Activated CD4-positive, alpha-beta T cell treated with anti-CD3 and anti-CD28 coated beads, Interleukin-2, amount 10 ng/mL, durations not matched to agents 7 days and 5 days (primary cell): ENCODE results near the gene BEST2. TPM values are rescaled to one million over a fixed set of nuclear protein-coding genes. Genes with fewer than 3 reads are reported as not detected.
A peak's percentile ranks its signal among the peaks of the same experiment; 100 is the strongest.

Source experiments
- CTCF ChIA-PET: fragments of 350-600 bp; sonication (Branson Sonifier 250); formaldehyde crosslinking; loops from one replicate; lab custom pipeline; 2021; ENCODE audit warnings: antibody characterized with exemption; lab: Charles Lee
- POLR2A ChIA-PET: fragments of 350-600 bp; sonication (Branson Sonifier 250); formaldehyde crosslinking; loops from one replicate; lab custom pipeline; 2021; ENCODE audit warnings: antibody characterized with exemption; lab: Charles Lee
- DNase-seq: peaks from one replicate; pipeline ENCODE4 v3.0.0-alpha.2; 2020
- H3K27ac Mint-ChIP-seq: one replicate; pipeline ENCODE4 v1.8.0; 2021; ENCODE audit warnings: mild to moderate bottlenecking, moderate library complexity, mixed read lengths
- H3K27me3 Mint-ChIP-seq: one replicate; pipeline ENCODE4 v1.8.0; 2021; ENCODE audit warnings: mixed read lengths
- H3K36me3 Mint-ChIP-seq: one replicate; pipeline ENCODE4 v1.8.0; 2021; ENCODE audit warnings: low read depth, mixed read lengths
- H3K4me1 Mint-ChIP-seq: one replicate; pipeline ENCODE4 v1.8.0; 2021; ENCODE audit warnings: mixed read lengths
- H3K4me3 Mint-ChIP-seq: one replicate; pipeline ENCODE4 v1.8.0; 2021; ENCODE audit warnings: mild to moderate bottlenecking, moderate library complexity, mixed read lengths
- H3K9me3 Mint-ChIP-seq: one replicate; pipeline ENCODE4 v1.8.0; 2021; ENCODE audit warnings: mixed read lengths
- total RNA-seq, 2 experiments: library from RNA; stranded (reverse); gene quantifications; one replicate each; pipeline ENCODE4 v1.2.3, GENCODE V29; 2021

Gene BEST2
- total RNA-seq, 2 experiments from 2014 or later: not detected

GRCh38 chr19:12784394-12784870 is 32.8 kb downstream of the BEST2 start:
- H3K36me3 Mint-ChIP-seq: no peaks in the 10 kb centered on the region
- H3K9me3 Mint-ChIP-seq: no peaks in the 10 kb centered on the region
- no peaks in the 10 kb centered on the region for H3K27me3 Mint-ChIP-seq
- POLR2A ChIA-PET: no interaction called here
- CTCF ChIA-PET: no interaction called here
- no peak overlapping the region for H3K4me3 Mint-ChIP-seq
- H3K27ac Mint-ChIP-seq: no peak overlapping the region
- peaks cover 44% of the 10 kb centered on the region for H3K4me1 Mint-ChIP-seq
- DNase-seq: peak; percentile 41

DNA sequence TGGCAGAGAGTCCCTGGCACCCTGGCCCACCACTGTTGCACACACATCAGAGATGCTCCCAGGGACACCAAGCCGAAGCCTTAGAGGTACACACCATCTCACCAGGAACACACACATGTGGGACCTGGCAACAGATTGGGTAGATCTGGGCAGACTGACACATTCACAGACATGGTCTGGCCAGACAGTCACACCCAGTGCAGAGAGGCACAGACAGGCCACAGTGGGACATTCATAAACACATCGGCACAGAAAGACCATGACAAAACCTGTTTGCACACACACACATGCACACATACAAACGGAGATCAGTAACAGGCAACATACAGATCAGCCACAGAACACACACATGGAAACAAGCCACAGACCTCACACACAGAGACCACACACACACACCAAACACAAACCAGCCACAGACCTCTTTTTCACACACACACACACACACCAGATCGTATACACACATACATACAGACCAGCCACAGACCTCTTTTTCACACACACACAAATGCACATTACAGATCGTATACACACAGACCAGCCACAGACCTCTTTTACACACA is 33.4 kb downstream of the BEST2 start:
- H3K4me1 Mint-ChIP-seq: peaks cover 39% of the 10 kb centered on the region
- DNase-seq: peak; percentile 54
- POLR2A ChIA-PET: no interaction called here
- no peaks in the 10 kb centered on the region for H3K36me3 Mint-ChIP-seq
- no peaks in the 10 kb centered on the region for H3K9me3 Mint-ChIP-seq
- no peak overlapping the region for H3K27ac Mint-ChIP-seq
- H3K27me3 Mint-ChIP-seq: no peaks in the 10 kb centered on the region
- H3K4me3 Mint-ChIP-seq: no peak overlapping the region
- CTCF ChIA-PET: interaction anchor here (0.8 kb wide), 1 partner anchor 63 kb away, joined by 3 read pairs; no protein-coding TSS in a partner anchor

- ChIA-PET POLR2A (no interaction called here), CTCF (interaction anchor here (0.8 kb wide), 1 partner anchor 62 kb away, joined by 3 read pairs; no protein-coding TSS in a partner anchor)
- no peaks in the 10 kb centered on the region for H3K27me3 Mint-ChIP-seq
- peaks cover 40% of the 10 kb centered on the region for H3K4me1 Mint-ChIP-seq
- no peak overlapping the region for H3K27ac Mint-ChIP-seq
- DNase-seq: no peak
- no peak overlapping the region for H3K4me3 Mint-ChIP-seq
- H3K36me3 Mint-ChIP-seq: no peaks in the 10 kb centered on the region
- no peaks in the 10 kb centered on the region for H3K9me3 Mint-ChIP-seq
Observed at GRCh38 chr19:12785431-12786031, 33.9 kb downstream of the BEST2 start.

DNA sequence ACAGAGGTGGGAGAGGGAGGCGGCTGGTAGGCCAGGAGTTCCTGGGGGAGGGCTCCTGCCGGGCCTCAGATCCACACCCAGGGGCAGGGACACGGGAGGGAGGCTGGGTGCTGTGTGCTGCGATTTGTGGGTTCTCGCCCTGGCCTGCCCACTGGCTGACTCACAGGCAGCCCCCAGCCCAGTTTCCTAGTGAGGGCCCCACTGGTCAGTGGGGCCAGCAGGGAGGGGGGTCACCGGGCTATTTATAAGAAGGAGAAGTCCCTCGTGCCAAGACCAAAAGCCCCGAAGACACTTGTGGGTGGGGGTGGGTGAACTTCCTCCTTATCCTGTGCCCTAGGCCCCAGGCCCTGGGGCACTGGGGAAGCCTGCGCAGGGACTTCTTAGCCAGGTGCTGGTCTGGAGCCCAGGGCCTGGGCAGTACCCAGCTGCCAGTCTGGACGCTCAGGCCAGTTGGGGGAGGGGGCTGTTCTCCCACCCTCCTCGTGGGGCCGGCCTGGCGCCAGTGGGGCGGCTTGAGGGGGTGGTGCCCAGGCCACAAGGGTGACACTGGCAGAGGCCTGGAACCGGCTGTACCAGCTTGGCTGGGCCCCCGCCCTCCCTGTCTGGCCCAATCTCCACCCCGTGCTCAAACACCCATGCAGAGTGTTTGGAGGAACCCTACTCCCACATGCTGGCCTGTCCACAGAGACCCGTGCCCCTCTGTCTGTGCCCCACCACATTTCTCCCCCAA is 34.7 kb downstream of the BEST2 start:
- Mint-ChIP-seq H3K4me1 (peaks cover 46% of the 10 kb centered on the region), H3K4me3 (no peak overlapping the region), H3K36me3 (no peaks in the 10 kb centered on the region), H3K27ac (no peak overlapping the region), H3K27me3 (no peaks in the 10 kb centered on the region), H3K9me3 (no peaks in the 10 kb centered on the region)
- ChIA-PET POLR2A (no interaction called here), CTCF (interaction anchor here (0.8 to 2.4 kb wide), 4 partner anchors 9 to 62 kb away, joined by 3 to 6 read pairs (median 5); no protein-coding TSS in a partner anchor)
- DNase-seq: no peak

DNA sequence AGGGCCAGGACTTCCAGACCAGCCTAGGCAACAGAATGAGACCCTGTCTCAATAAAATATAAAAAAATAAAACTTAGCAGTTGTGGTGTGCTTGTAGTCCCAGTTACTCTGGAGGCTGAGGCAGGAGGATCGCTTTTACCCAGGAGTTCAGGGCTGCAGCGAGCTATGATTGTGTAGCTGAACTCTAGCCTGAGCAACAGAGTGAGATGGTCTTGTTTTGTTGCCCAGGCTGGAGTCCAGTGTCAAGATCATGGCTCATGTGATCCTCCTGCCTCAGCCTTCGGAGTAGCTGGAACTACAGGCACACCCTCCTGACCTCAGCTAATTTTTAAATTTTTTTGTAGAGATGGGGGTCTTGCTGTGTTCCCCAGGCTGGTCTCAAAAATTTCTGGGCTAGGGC is 35.4 kb downstream of the BEST2 start:
- POLR2A ChIA-PET: no interaction called here
- peaks cover 40% of the 10 kb centered on the region for H3K4me1 Mint-ChIP-seq
- CTCF ChIA-PET: interaction anchor here (0.6 to 2.4 kb wide), 5 partner anchors 9 to 52 kb away, joined by 3 to 6 read pairs (median 4); no protein-coding TSS in a partner anchor
- H3K4me3 Mint-ChIP-seq: no peak overlapping the region
- no peaks in the 10 kb centered on the region for H3K36me3 Mint-ChIP-seq
- H3K9me3 Mint-ChIP-seq: no peaks in the 10 kb centered on the region
- peak overlapping the region; percentile 67 for H3K27ac Mint-ChIP-seq
- no peak for DNase-seq
- H3K27me3 Mint-ChIP-seq: no peaks in the 10 kb centered on the region

GRCh38 chr19:12787458-12787857 is 35.9 kb downstream of the BEST2 start:
- peaks cover 2% of the 10 kb centered on the region for H3K36me3 Mint-ChIP-seq
- H3K4me1 Mint-ChIP-seq: peaks cover 35% of the 10 kb centered on the region
- H3K4me3 Mint-ChIP-seq: no peak overlapping the region
- ChIA-PET CTCF (interaction anchor here (0.6 to 2.6 kb wide), 6 partner anchors 9 to 51 kb away, joined by 3 to 22 read pairs (median 5); no protein-coding TSS in a partner anchor), POLR2A (no interaction called here)
- H3K9me3 Mint-ChIP-seq: no peaks in the 10 kb centered on the region
- H3K27ac Mint-ChIP-seq: peak overlapping the region; percentile 67
- no peaks in the 10 kb centered on the region for H3K27me3 Mint-ChIP-seq
- DNase-seq: no peak

GRCh38 chr19:12788042-12788681 is 36.6 kb downstream of the BEST2 start:
- H3K27ac Mint-ChIP-seq: peak overlapping the region; percentile 76
- CTCF ChIA-PET: interaction anchor here (1.2 to 2.6 kb wide), 3 partner anchors 8 to 15 kb away, joined by 3 to 22 read pairs (median 6); no protein-coding TSS in a partner anchor
- DNase-seq: no peak
- peaks cover 7% of the 10 kb centered on the region for H3K36me3 Mint-ChIP-seq
- H3K4me1 Mint-ChIP-seq: peaks cover 34% of the 10 kb centered on the region
- no peaks in the 10 kb centered on the region for H3K27me3 Mint-ChIP-seq
- H3K9me3 Mint-ChIP-seq: no peaks in the 10 kb centered on the region
- peak overlapping the region; percentile 84 for H3K4me3 Mint-ChIP-seq
- POLR2A ChIA-PET: no interaction called here

GRCh38 chr19:12788682-12789097 is 37.1 kb downstream of the BEST2 start:
- CTCF ChIA-PET: interaction anchor here (0.8 to 2.6 kb wide), 4 partner anchors 8 to 1820 kb away, joined by 3 to 22 read pairs (median 4); no protein-coding TSS in a partner anchor
- H3K4me3 Mint-ChIP-seq: peak overlapping the region; percentile 84
- H3K36me3 Mint-ChIP-seq: peaks cover 10% of the 10 kb centered on the region
- H3K4me1 Mint-ChIP-seq: peaks cover 29% of the 10 kb centered on the region
- no peaks in the 10 kb centered on the region for H3K9me3 Mint-ChIP-seq
- H3K27me3 Mint-ChIP-seq: no peaks in the 10 kb centered on the region
- POLR2A ChIA-PET: interaction anchor here (0.6 to 1.0 kb wide), 2 partner anchors 11 to 107 kb away, joined by 3 to 7 read pairs; partner anchors contain the start of gene DHPS
- DNase-seq: no peak
- peak overlapping the region; percentile 95 for H3K27ac Mint-ChIP-seq

GRCh38 chr19:12789098-12789903 is 37.7 kb downstream of the BEST2 start:
- no peak for DNase-seq
- H3K4me3 Mint-ChIP-seq: peak overlapping the region; percentile 93

DNA sequence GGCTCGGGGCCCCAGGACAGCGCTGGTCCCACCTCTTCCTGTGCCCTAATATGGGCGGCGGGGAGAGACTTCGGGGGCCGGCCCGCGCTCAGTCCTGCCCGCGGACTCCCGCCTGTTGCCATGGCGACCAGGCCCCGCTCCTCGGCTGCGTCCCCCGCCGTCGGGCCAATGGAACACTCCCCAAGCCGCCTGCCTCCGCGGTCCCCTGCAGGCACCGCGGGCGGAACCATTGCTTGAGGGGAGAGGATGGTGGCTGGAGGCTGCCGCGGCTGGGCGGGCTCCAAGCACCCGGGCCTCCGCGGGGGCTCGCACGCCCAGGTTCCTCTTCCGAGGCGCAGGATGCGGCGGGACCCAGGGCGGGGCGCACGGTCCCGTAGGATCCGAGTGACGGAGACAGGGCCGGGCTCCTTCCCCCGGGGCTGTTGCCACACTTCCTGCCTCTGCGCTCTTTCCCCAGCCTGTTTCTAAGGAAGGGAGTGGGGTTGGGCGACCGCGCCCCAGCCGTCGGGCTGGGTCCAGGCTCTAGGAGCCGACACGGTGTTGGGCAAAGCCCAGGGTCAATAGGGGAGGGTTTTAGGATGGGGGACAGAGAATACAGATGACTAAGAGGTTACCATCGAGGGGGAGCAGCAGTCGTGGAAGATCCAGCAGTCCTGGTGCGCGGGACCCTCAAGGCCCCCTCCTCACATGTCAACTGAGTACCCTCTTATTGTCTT is 38.5 kb downstream of the BEST2 start:
- Mint-ChIP-seq H3K4me3 (peak overlapping the region; percentile 93), H3K9me3 (no peaks in the 10 kb centered on the region), H3K27ac (peak overlapping the region; percentile 94), H3K4me1 (peaks cover 39% of the 10 kb centered on the region), H3K36me3 (peaks cover 12% of the 10 kb centered on the region), H3K27me3 (no peaks in the 10 kb centered on the region)
- POLR2A ChIA-PET: interaction anchor here (1.0 kb wide), 1 partner anchor 12 kb away, joined by 3 read pairs; no protein-coding TSS in a partner anchor
- CTCF ChIA-PET: interaction anchor here (0.8 to 11.5 kb wide), 4 partner anchors 13 to 1822 kb away, joined by 3 to 211 read pairs (median 35); no protein-coding TSS in a partner anchor
- DNase-seq: peak; percentile 94

More at GRCh38 chr19:12789098-12789903, 37.7 kb downstream of the BEST2 start:
- H3K4me1 Mint-ChIP-seq: peaks cover 32% of the 10 kb centered on the region
- ChIA-PET CTCF (interaction anchor here (0.8 to 2.6 kb wide), 4 partner anchors 7 to 1821 kb away, joined by 3 to 22 read pairs (median 4); no protein-coding TSS in a partner anchor), POLR2A (interaction anchor here (0.6 to 1.0 kb wide), 2 partner anchors 12 to 107 kb away, joined by 3 to 7 read pairs; partner anchors contain the start of gene DHPS)
- H3K36me3 Mint-ChIP-seq: peaks cover 12% of the 10 kb centered on the region
- H3K27ac Mint-ChIP-seq: peak overlapping the region; percentile 95
- H3K27me3 Mint-ChIP-seq: no peaks in the 10 kb centered on the region
- no peaks in the 10 kb centered on the region for H3K9me3 Mint-ChIP-seq
